ENCODE data around the gene IGF2BP3. TPM values are rescaled to one million over a fixed set of nuclear protein-coding genes. Genes with fewer than 3 reads are reported as not detected.
"Not testable (repeated sequence)": the region's sequence is repeated elsewhere in the genome, so short reads cannot be mapped to it uniquely, and the experiment has no call there.

IGF2BP3 gene
- total and polyA plus RNA-seq, 2 donors (not counting 3 experiments of a cell fraction or from before 2014, with no cell fraction given) = 41.2 to 111 TPM

- TF ChIP-seq MYC (IDR thresholded peaks at IDR 0.05; ENCODE audit: low read depth, low read length) (no peak), POLR2AphosphoS5 (IDR thresholded peaks at IDR 0.05; ENCODE audit: insufficient read depth, low read depth, low read length) (no peak), FOS (IDR thresholded peaks at IDR 0.05; ENCODE audit: borderline replicate concordance, insufficient read depth, low read length) (no peak), GATA2 (IDR thresholded peaks at IDR 0.05; ENCODE audit: insufficient read depth, insufficient read length, low read depth, low read length) (no peak)
- dilution Hi-C loops (cut with MboI; ENCODE audit: extremely low pct_ligation_motif_present, low sequenced_read_pairs) (no loop called here), intact Hi-C loops (cut with micrococcal nuclease) (no loop called here)
- Histone ChIP-seq H3K9me1 (replicated peaks; ENCODE audit: control insufficient read depth, extremely low read depth, insufficient read depth, low read length) (no peaks in the 10 kb centered on the region), H3K27ac (ENCODE audit: insufficient read depth, low read depth, low read length) (no peak overlapping the region), H3K4me1 (ENCODE audit: control insufficient read depth, extremely low read depth, insufficient read depth, low read length) (peaks cover 2% of the 10 kb centered on the region), H4K20me1 (replicated peaks; ENCODE audit: control insufficient read depth, extremely low read depth, insufficient read depth, low read length) (peaks cover 3% of the 10 kb centered on the region), H3K79me2 (ENCODE audit: control insufficient read depth, insufficient read depth, low read length) (peaks cover 31% of the 10 kb centered on the region), H3K36me3 (ENCODE audit: control insufficient read depth in 2 of 2, extremely low read depth in 1 of 2, insufficient read depth in 2 of 2, low read length in 2 of 2) (peaks cover 19 to 35% of the 10 kb centered on the region in 2 experiments), H3K9me3 (replicated peaks; ENCODE audit: control insufficient read depth, insufficient read depth, low read length) (no peaks in the 10 kb centered on the region), H3K4me2 (ENCODE audit: insufficient read depth, low read length) (no peak overlapping the region), H3K4me3 (replicated peaks in 1 of 3; ENCODE audit: insufficient read depth in 1 of 3, low read depth in 1 of 3, low read length in 3 of 3) (no peak overlapping the region), H2AFZ (ENCODE audit: low read depth, low read length) (no peak overlapping the region), H3K27me3 (ENCODE audit: control insufficient read depth in 2 of 2, insufficient read depth in 2 of 2, low read length in 2 of 2) (no peaks in the 10 kb centered on the region), H3K9ac (replicated peaks; ENCODE audit: extremely low read depth, insufficient read depth, low read length) (no peak overlapping the region)
- ChIA-PET CTCF (interaction anchor here (0.8 to 2.0 kb wide), 6 partner anchors 20 to 148 kb away, joined by 3 to 7 read pairs (median 4); no protein-coding TSS in a partner anchor), POLR2A (no interaction called here)
- BruUV-seq (replicated peaks) = no TSS peak
- FAIRE-seq = no peak
- peak; percentile 73 for DNase-seq (ENCODE audit: low read depth, low spot score)
Observed at GRCh38 chr7:23315366-23315765, 154.9 kb downstream of the IGF2BP3 start.

GRCh38 chr7:23312141-23312540, 158.2 kb downstream of the IGF2BP3 start:
- H3K4me3 ChIP-seq (replicated peaks in 1 of 3; ENCODE audit: insufficient read depth in 1 of 3, low read depth in 1 of 3, low read length in 3 of 3); H3K9me1 ChIP-seq (replicated peaks; ENCODE audit: control insufficient read depth, extremely low read depth, insufficient read depth, low read length); FAIRE-seq; POLR2A ChIA-PET; H3K4me2 ChIP-seq (ENCODE audit: insufficient read depth, low read length); DNase-seq (ENCODE audit: low read depth, low spot score); H3K4me1 ChIP-seq (ENCODE audit: control insufficient read depth, extremely low read depth, insufficient read depth, low read length); dilution Hi-C loops (cut with MboI; ENCODE audit: extremely low pct_ligation_motif_present, low sequenced_read_pairs); BruUV-seq (replicated peaks); H2AFZ ChIP-seq (ENCODE audit: low read depth, low read length); H3K27me3 ChIP-seq (ENCODE audit: control insufficient read depth in 2 of 2, insufficient read depth in 2 of 2, low read length in 2 of 2); H3K9me3 ChIP-seq (replicated peaks; ENCODE audit: control insufficient read depth, insufficient read depth, low read length); H3K27ac ChIP-seq (ENCODE audit: insufficient read depth, low read depth, low read length); H4K20me1 ChIP-seq (replicated peaks; ENCODE audit: control insufficient read depth, extremely low read depth, insufficient read depth, low read length); H3K9ac ChIP-seq (replicated peaks; ENCODE audit: extremely low read depth, insufficient read depth, low read length); intact Hi-C loops (cut with micrococcal nuclease): not testable (repeated sequence)
- CTCF ChIA-PET = interaction anchor here (1.3 to 1.8 kb wide), 3 partner anchors 18 to 46 kb away, joined by 4 to 6 read pairs (median 5); no protein-coding TSS in a partner anchor
- peaks cover 32% of the 10 kb centered on the region for H3K79me2 ChIP-seq (ENCODE audit: control insufficient read depth, insufficient read depth, low read length)
- peaks cover 17 to 26% of the 10 kb centered on the region in 2 experiments for H3K36me3 ChIP-seq (ENCODE audit: control insufficient read depth in 2 of 2, extremely low read depth in 1 of 2, insufficient read depth in 2 of 2, low read length in 2 of 2)

Data from endothelial cell of umbilical vein (primary cell).